HEK293T (cell line): ENCODE data around the gene CFAP92.
"Not testable (repeated sequence)": the region's sequence is repeated elsewhere in the genome, so short reads cannot be mapped to it uniquely, and the experiment has no call there.

Source experiments
- CTCF ChIA-PET: fragments of 350-600 bp; formaldehyde crosslinking; extraction: SDS; loops from one replicate; lab custom pipeline; 2021; ENCODE audit warnings: antibody characterized with exemption, inconsistent platforms; lab: Yijun Ruan, JAX
- POLR2A ChIA-PET: fragments of 350-600 bp; formaldehyde crosslinking; extraction: SDS; loops from one replicate; lab custom pipeline; 2020; ENCODE audit warnings: antibody characterized with exemption, inconsistent platforms; lab: Yijun Ruan, JAX
- DNase-seq: peaks from one replicate; pipeline ENCODE4 v3.0.0; 2012; ENCODE audit warnings: mixed read lengths; ENCODE audit errors: extremely low spot score
- ARNT ChIP-seq: fragments of 450-650 bp; IDR thresholded peaks from 2 replicates; pipeline ENCODE4 v1.6.1; 2017; ENCODE audit warnings: mild to moderate bottlenecking
- BHLHE40 ChIP-seq: fragments of 450-650 bp; IDR thresholded peaks from 2 replicates; pipeline ENCODE4 v1.6.1; 2016; ENCODE audit warnings: mild to moderate bottlenecking, moderate library complexity, borderline replicate concordance
- CTBP1 ChIP-seq: fragments of 450-650 bp; IDR thresholded peaks from 2 replicates; pipeline ENCODE4 v1.6.1; 2016; ENCODE audit warnings: borderline replicate concordance
- ELF4 ChIP-seq: fragments of 450-650 bp; IDR thresholded peaks from 2 replicates; pipeline ENCODE4 v1.6.1; 2017; ENCODE audit warnings: antibody characterized with exemption
- FOXA1 ChIP-seq: fragments of 450-650 bp; IDR thresholded peaks from 2 replicates; pipeline ENCODE4 v1.6.1; 2016; ENCODE audit warnings: mild to moderate bottlenecking
- FOXK2 ChIP-seq: fragments of 450-650 bp; IDR thresholded peaks from 2 replicates; pipeline ENCODE4 v1.6.1; 2016; ENCODE audit warnings: mild to moderate bottlenecking
- FOXM1 ChIP-seq: fragments of 450-650 bp; IDR thresholded peaks from 2 replicates; pipeline ENCODE4 v1.6.1; 2017; ENCODE audit warnings: mild to moderate bottlenecking, borderline replicate concordance
- HDGF ChIP-seq: fragments of 450-650 bp; IDR thresholded peaks from 2 replicates; pipeline ENCODE4 v1.6.1; 2017; ENCODE audit warnings: antibody characterized with exemption, borderline replicate concordance
- L3MBTL2 ChIP-seq: fragments of 450-650 bp; conservative IDR thresholded peaks from 2 replicates; pipeline ENCODE4 v1.6.1; 2016; ENCODE audit warnings: mild to moderate bottlenecking
- LEF1 ChIP-seq: fragments of 450-650 bp; IDR thresholded peaks from 2 replicates; pipeline ENCODE4 v1.6.1; 2017; ENCODE audit warnings: mild to moderate bottlenecking, borderline replicate concordance
- NFRKB ChIP-seq: fragments of 450-650 bp; IDR thresholded peaks from 2 replicates; pipeline ENCODE4 v1.6.1; 2016; ENCODE audit warnings: mild to moderate bottlenecking, moderate library complexity
- SP1 ChIP-seq: fragments of 450-650 bp; IDR thresholded peaks from 2 replicates; pipeline ENCODE4 v1.6.1; 2017
- SUZ12 ChIP-seq: fragments of 450-650 bp; IDR thresholded peaks from 2 replicates; pipeline ENCODE4 v1.6.1; 2016; ENCODE audit warnings: mild to moderate bottlenecking
- TARDBP ChIP-seq: fragments of 450-650 bp; IDR thresholded peaks from 2 replicates; pipeline ENCODE4 v1.6.1; 2016
- ZNF384 ChIP-seq: fragments of 450-650 bp; IDR thresholded peaks from 2 replicates; pipeline ENCODE4 v1.6.1; 2016
- TF ChIP-seq, protein P1 (sequence below): fragments of 450-650 bp; IDR thresholded peaks from 2 replicates; pipeline ENCODE4 v1.6.1; 2016

The CFAP92 gene

DNA sequence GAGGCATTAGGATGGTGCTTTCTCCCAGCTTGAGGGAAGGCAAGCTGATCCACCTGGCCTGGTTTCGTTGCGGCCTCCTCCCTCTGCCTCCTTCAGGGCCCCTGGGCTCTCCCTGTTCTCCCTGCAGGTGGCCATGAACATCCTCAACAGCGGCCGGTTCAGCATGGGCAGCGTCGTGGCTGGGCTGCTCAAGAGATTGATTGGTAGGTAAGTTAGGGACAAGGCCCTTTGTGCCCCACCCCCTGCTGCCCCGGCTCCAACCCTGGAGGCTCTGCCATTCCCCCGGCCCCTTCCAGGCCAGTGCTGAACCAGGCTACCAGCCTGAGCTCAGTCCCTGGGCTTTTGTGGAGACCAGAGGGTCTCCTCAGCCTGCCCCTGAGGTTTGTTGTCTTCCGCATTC is 91.5 kb downstream of the CFAP92 start:
- ChIA-PET POLR2A (no interaction called here), CTCF (no interaction called here)
- TF ChIP-seq FOXK2 = no peak
- TF ChIP-seq LEF1 = no peak
- TF ChIP-seq ELF4 = no peak
- TF ChIP-seq HDGF = no peak
- no peak for TF ChIP-seq TARDBP
- TF ChIP-seq, protein P1, sequence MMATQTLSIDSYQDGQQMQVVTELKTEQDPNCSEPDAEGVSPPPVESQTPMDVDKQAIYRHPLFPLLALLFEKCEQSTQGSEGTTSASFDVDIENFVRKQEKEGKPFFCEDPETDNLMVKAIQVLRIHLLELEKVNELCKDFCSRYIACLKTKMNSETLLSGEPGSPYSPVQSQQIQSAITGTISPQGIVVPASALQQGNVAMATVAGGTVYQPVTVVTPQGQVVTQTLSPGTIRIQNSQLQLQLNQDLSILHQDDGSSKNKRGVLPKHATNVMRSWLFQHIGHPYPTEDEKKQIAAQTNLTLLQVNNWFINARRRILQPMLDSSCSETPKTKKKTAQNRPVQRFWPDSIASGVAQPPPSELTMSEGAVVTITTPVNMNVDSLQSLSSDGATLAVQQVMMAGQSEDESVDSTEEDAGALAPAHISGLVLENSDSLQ = no peak
- no peak for TF ChIP-seq FOXA1
- TF ChIP-seq L3MBTL2 = no peak
- no peak for TF ChIP-seq SUZ12
- no peak for TF ChIP-seq ZNF384
- TF ChIP-seq BHLHE40 = no peak
- no peak for TF ChIP-seq ARNT
- TF ChIP-seq SP1 = no peak
- TF ChIP-seq FOXM1 = no peak
- no peak for TF ChIP-seq NFRKB
- TF ChIP-seq CTBP1 = no peak
- no peak for DNase-seq

DNA sequence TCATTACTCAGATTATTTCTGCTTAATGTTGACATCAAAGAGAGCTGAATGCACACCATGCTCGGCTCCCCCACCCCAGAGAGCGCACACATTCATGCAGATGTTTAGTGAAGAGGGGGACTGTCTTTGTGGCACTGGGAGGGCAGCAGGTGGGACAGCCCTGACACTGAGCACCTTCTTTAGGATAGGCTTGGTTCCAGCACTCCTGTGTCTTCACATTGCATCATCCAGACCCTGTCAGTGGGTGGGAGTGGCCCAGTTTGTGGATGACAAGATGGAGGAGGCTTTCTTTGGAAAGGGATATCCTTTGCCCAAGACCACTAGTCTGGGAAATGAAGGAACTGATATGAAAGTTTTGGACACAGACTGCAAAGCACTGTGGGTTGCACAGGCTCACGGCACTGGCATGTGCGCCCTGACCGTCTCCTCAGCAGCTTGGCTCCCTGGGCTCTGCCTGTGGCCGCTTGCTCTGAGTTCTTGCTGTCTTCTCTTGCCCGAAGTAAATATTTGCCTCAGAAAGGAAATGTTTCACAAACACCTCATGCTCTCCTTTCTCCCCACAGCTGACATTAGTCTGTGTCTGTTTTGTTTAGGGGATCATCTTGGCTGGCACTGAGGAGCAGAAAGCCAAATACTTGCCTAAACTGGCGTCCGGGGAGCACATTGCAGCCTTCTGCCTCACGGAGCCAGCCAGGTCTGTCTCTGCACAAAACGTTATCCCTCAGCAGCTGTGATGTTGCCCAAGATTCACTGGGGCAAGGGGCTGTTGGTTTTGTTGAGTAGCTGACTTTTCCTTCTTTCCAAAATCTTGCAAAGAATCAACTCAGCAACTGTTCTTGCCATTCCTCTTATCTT is 97.8 kb downstream of the CFAP92 start:
- ChIA-PET POLR2A (no interaction called here), CTCF (no interaction called here)
- TF ChIP-seq FOXK2 (no peak), TARDBP (no peak), SP1 (no peak)
- DNase-seq = no peak

DNA sequence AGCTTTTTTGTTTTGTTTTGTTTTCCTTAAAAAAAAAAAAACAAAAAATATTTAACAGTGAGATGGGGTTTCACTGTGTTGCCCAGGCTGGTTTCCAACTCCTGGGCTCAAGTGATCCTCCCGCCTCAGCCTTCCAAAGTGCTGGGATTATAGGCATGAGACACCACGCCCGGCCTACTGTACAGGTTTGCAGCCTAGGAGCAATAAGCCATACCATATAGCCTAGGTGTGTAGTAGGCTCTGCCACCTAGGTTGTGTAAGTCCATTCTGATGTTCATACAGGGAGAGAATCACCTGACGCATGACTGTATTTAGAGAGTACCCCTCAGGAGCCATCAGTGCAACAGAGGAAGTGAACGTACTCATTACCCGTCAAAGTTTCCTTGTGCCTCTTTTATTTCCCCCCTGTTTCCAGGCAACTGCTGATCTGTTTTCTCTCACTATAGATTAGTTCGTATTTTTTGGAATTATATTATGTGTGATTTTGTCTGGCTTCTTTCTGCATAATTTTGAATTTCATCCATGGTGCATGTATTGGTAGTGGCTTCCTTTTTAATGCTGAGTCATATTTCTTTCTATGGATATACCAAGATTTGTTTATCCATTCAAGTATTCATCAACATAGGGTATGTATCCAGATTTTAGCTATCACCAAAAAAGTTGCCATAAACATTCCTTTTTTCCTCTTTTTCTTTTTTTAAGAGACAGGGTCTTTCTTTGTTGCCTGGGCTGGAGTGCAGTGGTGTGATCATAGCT is 104.6 kb downstream of the CFAP92 start:
- POLR2A ChIA-PET = interaction anchor here (0.7 to 3.5 kb wide), 2 partner anchors 10 to 345 kb away, joined by 3 to 13 read pairs; partner anchors contain the start of gene ACAD9
- TF ChIP-seq FOXM1 (no peak), CTBP1 (no peak), LEF1 (no peak), L3MBTL2 (no peak), ELF4 (no peak)
- DNase-seq = no peak
- CTCF ChIA-PET = no interaction called here

DNA sequence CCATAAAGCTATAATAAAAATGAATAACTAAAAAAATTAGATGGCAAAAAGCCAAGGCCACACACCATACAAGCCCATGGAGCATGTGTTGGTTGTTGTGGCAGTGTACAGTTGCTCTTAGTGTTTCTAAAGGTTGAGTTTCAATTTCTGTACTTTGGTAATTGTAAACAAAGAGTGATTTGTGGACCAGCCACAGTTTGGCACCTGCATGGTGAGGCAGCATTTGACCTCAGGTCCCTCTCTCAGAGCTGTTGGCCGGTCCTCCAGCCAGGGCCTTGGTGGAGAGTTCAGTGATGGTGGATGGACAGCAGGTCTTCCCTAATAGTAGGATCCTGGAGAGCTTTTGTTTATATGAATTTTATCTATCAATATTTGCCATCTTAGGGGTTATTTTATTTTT is 108.9 kb downstream of the CFAP92 start:
- CTCF ChIA-PET = no interaction called here
- no peak for DNase-seq
- POLR2A ChIA-PET = no interaction called here
- TF ChIP-seq LEF1 = no peak
- TF ChIP-seq FOXM1 = no peak
- TF ChIP-seq BHLHE40 = no peak

DNA sequence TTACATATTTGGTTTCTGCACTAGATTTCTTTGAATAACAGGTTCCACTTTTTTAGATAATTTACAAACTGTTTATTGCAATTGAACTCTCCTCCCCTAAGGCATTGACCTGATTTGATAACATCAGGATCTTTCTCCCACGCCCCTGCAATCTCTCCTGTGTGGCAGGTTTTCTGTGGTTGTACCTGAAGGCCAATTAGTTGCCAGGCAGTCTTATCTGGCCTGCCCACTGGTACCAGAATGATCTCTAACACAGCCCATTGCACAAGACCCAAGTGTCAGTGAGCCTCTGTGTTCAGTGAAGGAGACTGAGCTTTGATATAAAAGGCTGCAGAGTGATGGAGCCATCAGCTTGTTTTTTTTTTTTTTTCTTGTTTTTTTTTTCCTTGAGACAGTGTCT is 111.2 kb downstream of the CFAP92 start:
- no peak for TF ChIP-seq SUZ12
- no peak for TF ChIP-seq ARNT
- no peak for TF ChIP-seq ZNF384
- no peak for TF ChIP-seq FOXM1
- TF ChIP-seq, protein P1 = no peak
- TF ChIP-seq SP1 = no peak
- no peak for TF ChIP-seq L3MBTL2
- TF ChIP-seq NFRKB = no peak
- no peak for TF ChIP-seq BHLHE40
- no peak for TF ChIP-seq TARDBP
- no peak for TF ChIP-seq CTBP1
- ChIA-PET POLR2A (no interaction called here), CTCF (no interaction called here)

DNA sequence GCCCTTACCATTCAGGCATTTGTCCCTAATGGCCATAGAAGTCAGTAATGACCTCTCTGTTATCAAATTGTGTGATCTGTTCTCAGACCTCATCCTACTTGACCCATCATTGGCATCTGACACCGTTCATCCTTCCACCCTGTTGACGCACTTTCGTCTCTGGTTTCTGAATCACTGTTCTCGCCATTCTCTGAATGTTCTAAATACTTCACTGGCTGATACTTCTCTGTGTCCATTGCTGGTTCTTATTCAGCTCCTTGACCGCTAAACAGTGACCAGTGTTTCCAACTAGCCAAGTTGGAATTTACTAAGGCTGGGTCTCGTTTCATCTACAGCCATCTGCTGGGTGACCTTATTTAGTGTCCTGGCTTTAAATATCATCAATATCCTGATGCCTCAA is 112.3 kb downstream of the CFAP92 start:
- no peak for DNase-seq
- POLR2A ChIA-PET = no interaction called here
- TF ChIP-seq BHLHE40 (no peak), LEF1 (no peak), SUZ12 (no peak)
- CTCF ChIA-PET = no interaction called here

More for the DNA sequence above, 111.2 kb downstream of the CFAP92 start:
- no peak for DNase-seq

DNA sequence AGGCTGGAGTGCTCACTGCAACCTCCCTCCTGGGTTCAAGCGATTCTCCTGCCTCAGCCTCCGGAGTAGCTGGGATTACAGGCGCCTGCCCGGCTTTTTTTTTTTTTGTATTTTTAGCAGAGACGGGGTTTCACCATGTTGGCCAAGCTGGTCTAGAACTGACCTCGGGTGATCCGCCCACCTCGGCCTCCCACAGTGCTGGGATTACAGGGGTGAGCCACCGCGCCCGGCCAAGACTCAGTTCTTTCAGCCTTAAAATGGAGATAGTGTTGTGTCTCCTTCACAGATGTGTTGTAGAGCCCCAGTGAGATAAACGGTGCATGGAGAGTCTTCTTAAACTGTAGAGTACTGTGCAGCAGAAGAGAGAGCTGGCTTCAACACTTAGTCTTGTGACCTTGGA is 113.4 kb downstream of the CFAP92 start:
- DNase-seq, CTCF ChIA-PET: not testable (repeated sequence)
- POLR2A ChIA-PET = interaction anchor here (0.9 kb wide), 1 partner anchor 154 kb away, joined by 3 read pairs; no protein-coding TSS in a partner anchor
